SJCRH30 (cell line): ENCODE measurements around the gene MTA1. TPM values are rescaled to one million over a fixed set of nuclear protein-coding genes. Genes with fewer than 3 reads are reported as not detected.
A peak's percentile ranks its signal among the peaks of the same experiment; 100 is the strongest.

Experiments used
- DNase-seq, 2 experiments: peaks; one replicate each; pipeline ENCODE4 v3.0.0-alpha.2; 2015 to 2020
- H3K27ac ChIP-seq: fragments of 250-450 bp; sonication (Bioruptor Pico); 2 replicates; pipeline ENCODE4 v1.5.1; 2020; ENCODE audit warnings: mild to moderate bottlenecking, moderate library complexity
- H3K27me3 ChIP-seq: fragments of 250-450 bp; sonication (Bioruptor Pico); 2 replicates; pipeline ENCODE4 v1.5.1; 2020; ENCODE audit warnings: mild to moderate bottlenecking, moderate library complexity
- H3K36me3 ChIP-seq: fragments of 250-450 bp; sonication (Bioruptor Pico); 2 replicates; pipeline ENCODE4 v1.5.1; 2020; ENCODE audit warnings: mild to moderate bottlenecking, moderate library complexity
- H3K4me1 ChIP-seq: fragments of 250-450 bp; sonication (Bioruptor Pico); 2 replicates; pipeline ENCODE4 v1.5.1; 2020; ENCODE audit warnings: mild to moderate bottlenecking, moderate library complexity
- H3K4me3 ChIP-seq: fragments of 250-450 bp; sonication (Bioruptor Pico); 2 replicates; pipeline ENCODE4 v1.5.1; 2020; ENCODE audit warnings: mild to moderate bottlenecking, moderate library complexity
- H3K9me3 ChIP-seq: fragments of 250-450 bp; sonication (Bioruptor Pico); replicated peaks from 2 replicates; pipeline ENCODE4 v1.5.1; 2020; ENCODE audit warnings: mild to moderate bottlenecking, moderate library complexity
- total RNA-seq: library from RNA; depleted of rRNA; stranded (reverse); fragments of >200 nt; shearing (Covaris generic); gene quantifications from 2 replicates; pipeline ENCODE4 v1.2.3, GENCODE V29; 2014

MTA1 gene
- total RNA-seq, 1 experiment from 2014 or later: 117 TPM

- DNase-seq: peak in 1 of 2 experiments; percentile 11
- no peak overlapping the region for H3K4me3 ChIP-seq
- no peaks in the 10 kb centered on the region for H3K27me3 ChIP-seq
- peaks cover 29% of the 10 kb centered on the region for H3K4me1 ChIP-seq
- no peaks in the 10 kb centered on the region for H3K9me3 ChIP-seq
- no peak overlapping the region for H3K27ac ChIP-seq
- H3K36me3 ChIP-seq: no peaks in the 10 kb centered on the region; the same call in 1 of the 2 replicates
Observed at GRCh38 chr14:105495990-105496830, 76.6 kb downstream of the MTA1 start.

GRCh38 chr14:105496831-105497591, 77.4 kb downstream of the MTA1 start:
- no peak overlapping the region for H3K27ac ChIP-seq
- H3K4me3 ChIP-seq: no peak overlapping the region
- DNase-seq: peak in 1 of 2 experiments; percentile 12
- H3K27me3 ChIP-seq: no peaks in the 10 kb centered on the region
- H3K4me1 ChIP-seq: peaks cover 29% of the 10 kb centered on the region
- no peaks in the 10 kb centered on the region; the same call in 1 of the 2 replicates for H3K36me3 ChIP-seq
- H3K9me3 ChIP-seq: no peaks in the 10 kb centered on the region

GRCh38 chr14:105497671-105498429, 78.2 kb downstream of the MTA1 start:
- Histone ChIP-seq H3K4me1 (peaks cover 29% of the 10 kb centered on the region), H3K27ac (no peak overlapping the region; the same call in 1 of the 2 replicates)

GRCh38 chr14:105498430-105499255, 79.0 kb downstream of the MTA1 start:
- Histone ChIP-seq H3K27me3 (no peaks in the 10 kb centered on the region), H3K4me1 (peaks cover 29% of the 10 kb centered on the region), H3K36me3 (no peaks in the 10 kb centered on the region), H3K9me3 (no peaks in the 10 kb centered on the region), H3K4me3 (no peak overlapping the region), H3K27ac (peak overlapping the region; percentile 68)
- DNase-seq: peak in 1 of 2 experiments; percentile 76

More at GRCh38 chr14:105497671-105498429, 78.2 kb downstream of the MTA1 start:
- Histone ChIP-seq H3K4me3 (no peak overlapping the region), H3K27me3 (no peaks in the 10 kb centered on the region), H3K36me3 (no peaks in the 10 kb centered on the region; the same call in 1 of the 2 replicates), H3K9me3 (no peaks in the 10 kb centered on the region)
- peak; percentile 30 to 32 for DNase-seq

GRCh38 chr14:105499256-105500035, 79.8 kb downstream of the MTA1 start:
- peak overlapping the region; percentile 68 for H3K27ac ChIP-seq
- H3K36me3 ChIP-seq: no peaks in the 10 kb centered on the region
- H3K9me3 ChIP-seq: no peaks in the 10 kb centered on the region
- no peaks in the 10 kb centered on the region for H3K27me3 ChIP-seq
- peak; percentile 97 to 98 for DNase-seq
- H3K4me1 ChIP-seq: peaks cover 29% of the 10 kb centered on the region
- H3K4me3 ChIP-seq: no peak overlapping the region

- peak overlapping the region; percentile 68 for H3K27ac ChIP-seq
- H3K9me3 ChIP-seq: no peaks in the 10 kb centered on the region
- DNase-seq: peak; percentile 8 to 22
- H3K4me1 ChIP-seq: peaks cover 29% of the 10 kb centered on the region
- no peaks in the 10 kb centered on the region for H3K36me3 ChIP-seq
- no peak overlapping the region for H3K4me3 ChIP-seq
- peaks cover 4% of the 10 kb centered on the region for H3K27me3 ChIP-seq
Observed at GRCh38 chr14:105500036-105500725, 80.6 kb downstream of the MTA1 start.

- peaks cover 29% of the 10 kb centered on the region for H3K4me1 ChIP-seq
- no peak for DNase-seq
- no peak overlapping the region for H3K4me3 ChIP-seq
- peaks cover 6% of the 10 kb centered on the region for H3K27me3 ChIP-seq
- H3K27ac ChIP-seq: no peak overlapping the region
- H3K9me3 ChIP-seq: no peaks in the 10 kb centered on the region
- no peaks in the 10 kb centered on the region for H3K36me3 ChIP-seq
Observed at GRCh38 chr14:105500726-105501101, 81.1 kb downstream of the MTA1 start.

GRCh38 chr14:105501504-105502291, 82.1 kb downstream of the MTA1 start:
- Histone ChIP-seq H3K4me3 (no peak overlapping the region), H3K4me1 (peaks cover 29% of the 10 kb centered on the region), H3K36me3 (no peaks in the 10 kb centered on the region), H3K9me3 (no peaks in the 10 kb centered on the region), H3K27me3 (peaks cover 6% of the 10 kb centered on the region), H3K27ac (no peak overlapping the region)
- DNase-seq: no peak

GRCh38 chr14:105502446-105503295, 83.0 kb downstream of the MTA1 start:
- Histone ChIP-seq H3K27ac (no peak overlapping the region), H3K4me3 (no peak overlapping the region)
- DNase-seq: no peak

GRCh38 chr14:105503296-105503640, 83.6 kb downstream of the MTA1 start:
- peaks cover 9% of the 10 kb centered on the region for H3K27me3 ChIP-seq
- H3K4me3 ChIP-seq: no peak overlapping the region
- no peak for DNase-seq
- H3K9me3 ChIP-seq: no peaks in the 10 kb centered on the region
- no peak overlapping the region for H3K27ac ChIP-seq
- H3K36me3 ChIP-seq: no peaks in the 10 kb centered on the region
- peaks cover 22% of the 10 kb centered on the region for H3K4me1 ChIP-seq

More at GRCh38 chr14:105502446-105503295, 83.0 kb downstream of the MTA1 start:
- Histone ChIP-seq H3K27me3 (peaks cover 9% of the 10 kb centered on the region), H3K4me1 (peaks cover 28% of the 10 kb centered on the region), H3K36me3 (no peaks in the 10 kb centered on the region), H3K9me3 (no peaks in the 10 kb centered on the region)

- Histone ChIP-seq H3K27me3 (peaks cover 9% of the 10 kb centered on the region), H3K4me1 (peaks cover 14% of the 10 kb centered on the region), H3K4me3 (no peak overlapping the region), H3K36me3 (no peaks in the 10 kb centered on the region), H3K27ac (no peak overlapping the region), H3K9me3 (no peaks in the 10 kb centered on the region)
- DNase-seq: peak in 1 of 2 experiments; percentile 30
Observed at GRCh38 chr14:105503935-105504692, 84.5 kb downstream of the MTA1 start.
